HepG2 (cell line): ENCODE measurements around the gene ZNHIT1.

Experiments used
- CREM ChIP-seq, 2 experiments: sonication (generic) in 1 of 2; formaldehyde crosslinking in 1 of 2; IDR thresholded peaks; 2 replicates each; pipeline versions ENCODE4 v1.4.0 to v1.6.1; 2016 to 2020; ENCODE audit warnings: antibody characterized with exemption in 1 of 2, mild to moderate bottlenecking in 1 of 2, missing genetic modification reagents in 1 of 2
- EHMT2 ChIP-seq: fragments of 200-600 bp; sonication (generic); IDR thresholded peaks from 2 replicates; pipeline ENCODE4 v1.7.0; 2017; ENCODE audit warnings: antibody characterized with exemption, low read depth, low read length, borderline replicate concordance
- NPAS2 ChIP-seq: sonication (generic); formaldehyde crosslinking; IDR thresholded peaks from 2 replicates; pipeline ENCODE4 v1.8.0; 2022; ENCODE audit warnings: mild to moderate bottlenecking, missing genetic modification reagents, borderline replicate concordance
- PHB2 ChIP-seq: fragments of 450-650 bp; IDR thresholded peaks from 2 replicates; pipeline ENCODE4 v1.6.1; 2018; ENCODE audit not compliant: partially characterized antibody
- SALL1 ChIP-seq: sonication (generic); formaldehyde crosslinking; IDR thresholded peaks from 2 replicates; pipeline ENCODE4 v1.8.0; 2022; ENCODE audit warnings: mild to moderate bottlenecking, missing genetic modification reagents
- TCF7L2 ChIP-seq: IDR thresholded peaks from 2 replicates; pipeline ENCODE4 v1.6.1; 2011; ENCODE audit warnings: mild to moderate bottlenecking, low read depth, low read length, moderate library complexity
- ZNF274 ChIP-seq: sonication (generic); formaldehyde crosslinking; IDR thresholded peaks from 2 replicates; pipeline ENCODE4 v1.5.1; 2020; ENCODE audit warnings: mild to moderate bottlenecking, missing genetic modification reagents
- TF ChIP-seq, protein P1 (sequence below): sonication (generic); formaldehyde crosslinking; IDR thresholded peaks from 2 replicates; pipeline ENCODE4 v1.5.0; 2020; ENCODE audit warnings: mild to moderate bottlenecking, missing genetic modification reagents, moderate library complexity

GRCh38 chr7:101207459-101207858, 10.5 kb upstream of the ZNHIT1 start:
- TF ChIP-seq ZNF274 (no peak), TCF7L2 (no peak), PHB2 (no peak), EHMT2 (no peak), CREM (IDR thresholded peaks at IDR 0.05) (no peak), CREM (CRISPR knock-in tag; IDR thresholded peaks at IDR 0.05) (no peak), SALL1 (CRISPR knock-in tag) (no peak), NPAS2 (CRISPR knock-in tag) (no peak)
- TF ChIP-seq, protein P1, sequence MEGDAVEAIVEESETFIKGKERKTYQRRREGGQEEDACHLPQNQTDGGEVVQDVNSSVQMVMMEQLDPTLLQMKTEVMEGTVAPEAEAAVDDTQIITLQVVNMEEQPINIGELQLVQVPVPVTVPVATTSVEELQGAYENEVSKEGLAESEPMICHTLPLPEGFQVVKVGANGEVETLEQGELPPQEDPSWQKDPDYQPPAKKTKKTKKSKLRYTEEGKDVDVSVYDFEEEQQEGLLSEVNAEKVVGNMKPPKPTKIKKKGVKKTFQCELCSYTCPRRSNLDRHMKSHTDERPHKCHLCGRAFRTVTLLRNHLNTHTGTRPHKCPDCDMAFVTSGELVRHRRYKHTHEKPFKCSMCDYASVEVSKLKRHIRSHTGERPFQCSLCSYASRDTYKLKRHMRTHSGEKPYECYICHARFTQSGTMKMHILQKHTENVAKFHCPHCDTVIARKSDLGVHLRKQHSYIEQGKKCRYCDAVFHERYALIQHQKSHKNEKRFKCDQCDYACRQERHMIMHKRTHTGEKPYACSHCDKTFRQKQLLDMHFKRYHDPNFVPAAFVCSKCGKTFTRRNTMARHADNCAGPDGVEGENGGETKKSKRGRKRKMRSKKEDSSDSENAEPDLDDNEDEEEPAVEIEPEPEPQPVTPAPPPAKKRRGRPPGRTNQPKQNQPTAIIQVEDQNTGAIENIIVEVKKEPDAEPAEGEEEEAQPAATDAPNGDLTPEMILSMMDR (CRISPR knock-in tag): no peak
